H1 (cell line): ENCODE results near the gene CCDC86. TPM values are rescaled to one million over a fixed set of nuclear protein-coding genes. Genes with fewer than 3 reads are reported as not detected.

Source experiments
- CTCF ChIA-PET: fragments of 300-600 bp; sonication (Branson Sonifier 250); formaldehyde crosslinking; loops from one replicate; lab custom pipeline; 2021; ENCODE audit not compliant: partially characterized antibody; lab: Charles Lee
- POLR2A ChIA-PET: fragments of 300-600 bp; sonication (Branson Sonifier 250); formaldehyde crosslinking; loops from one replicate; lab custom pipeline; 2021; ENCODE audit warnings: inconsistent platforms; ENCODE audit not compliant: partially characterized antibody; lab: Charles Lee
- DNase-seq, 2 experiments: peaks; one replicate each; pipeline versions ENCODE4 v3.0.0 to v3.0.0-alpha.2; 2010 to 2022; ENCODE audit warnings: low spot score in 2 of 2, low read depth in 1 of 2, mixed read lengths in 1 of 2
- FAIRE-seq: peaks from 2 replicates; lab custom pipeline; 2011; peaks lifted over from hg19 to GRCh38; lab: Jason Lieb, UNC
- H2AFZ ChIP-seq: 2 replicates; pipeline ENCODE4 v1.8.1; 2012; ENCODE audit warnings: low read length, inconsistent platforms
- H2AK5ac ChIP-seq: 2 replicates; pipeline ENCODE4 v1.6.1; 2013; ENCODE audit warnings: low read depth, low read length
- H2BK120ac ChIP-seq: replicated peaks from 2 replicates; pipeline ENCODE3; 2013; ENCODE audit warnings: low read depth, low read length, inconsistent platforms
- H2BK12ac ChIP-seq: 2 replicates; pipeline ENCODE4 v1.6.1; 2013; ENCODE audit warnings: low read depth, low read length
- H2BK15ac ChIP-seq: 2 replicates; pipeline ENCODE4 v1.6.1; 2013; ENCODE audit warnings: low read length
- H2BK20ac ChIP-seq: 2 replicates; pipeline ENCODE4 v1.6.1; 2013; ENCODE audit warnings: low read length
- H2BK5ac ChIP-seq: 2 replicates; pipeline ENCODE4 v1.6.1; 2013; ENCODE audit warnings: low read depth, low read length
- H3K14ac ChIP-seq: 2 replicates; pipeline ENCODE4 v1.6.1; 2013; ENCODE audit warnings: inconsistent platforms; ENCODE audit not compliant: insufficient read length
- H3K18ac ChIP-seq: 2 replicates; pipeline ENCODE4 v1.6.1; 2013; ENCODE audit warnings: low read length; ENCODE audit errors: extremely low read depth
- H3K23ac ChIP-seq: 2 replicates; pipeline ENCODE4 v1.6.1; 2013; ENCODE audit warnings: inconsistent platforms; ENCODE audit not compliant: insufficient read length
- H3K23me2 ChIP-seq: 2 replicates; pipeline ENCODE4 v1.6.1; 2013; ENCODE audit warnings: low read depth, low read length
- H3K27ac ChIP-seq: 2 replicates; pipeline ENCODE4 v1.6.1; 2011; ENCODE audit warnings: low read depth, low read length, inconsistent platforms
- H3K27me3 ChIP-seq, 4 experiments: replicated peaks in 1 of 4; 1 replicate in 1 of 4; 2 replicates in 3 of 4; pipeline versions ENCODE4 v1.6.1 to v1.8.1; 2011 to 2013; ENCODE audit warnings: low read length in 3 of 4, mild to moderate bottlenecking in 3 of 4, inconsistent platforms in 2 of 4, mixed read lengths in 2 of 4, moderate library complexity in 1 of 4; ENCODE audit not compliant: control insufficient read depth in 3 of 4, insufficient read depth in 3 of 4; ENCODE audit errors: extremely low read depth in 1 of 4
- H3K36me3 ChIP-seq, 4 experiments: 2 replicates each; pipeline versions ENCODE4 v1.6.1 to v1.8.1; 2011 to 2013; ENCODE audit warnings: mild to moderate bottlenecking in 4 of 4, low read length in 3 of 4, moderate library complexity in 2 of 4, control low read depth in 1 of 4, inconsistent platforms in 1 of 4; ENCODE audit not compliant: insufficient read depth in 4 of 4, control insufficient read depth in 2 of 4
- H3K4ac ChIP-seq: replicated peaks from 2 replicates; pipeline ENCODE3; 2013; ENCODE audit warnings: low read length, low read depth, mixed read lengths, inconsistent platforms; ENCODE audit not compliant: insufficient read length
- H3K4me1 ChIP-seq, 4 experiments: replicated peaks in 1 of 4; 1 replicate in 1 of 4; 2 replicates in 3 of 4; pipeline versions ENCODE4 v1.6.1 to v1.8.1; 2011 to 2013; ENCODE audit warnings: low read length in 3 of 4, inconsistent platforms in 2 of 4, mixed read lengths in 1 of 4; ENCODE audit not compliant: insufficient read depth in 4 of 4, control insufficient read depth in 3 of 4
- H3K4me2 ChIP-seq, 2 experiments: 2 replicates each; pipeline versions ENCODE4 v1.6.1 to v1.8.1; 2011 to 2013; ENCODE audit warnings: low read depth in 2 of 2, low read length in 2 of 2, control low read depth in 1 of 2, inconsistent platforms in 1 of 2, mild to moderate bottlenecking in 1 of 2; ENCODE audit not compliant: insufficient read depth in 1 of 2
- H3K4me3 ChIP-seq, 4 experiments: fragments of 200-600, 300-600 bp in 1 of 4; sonication (generic), shearing (Covaris generic), sonication (Bioruptor Twin) in 1 of 4; 2 replicates each; pipeline versions ENCODE4 v1.5.1 to v1.8.1; 2011 to 2016; ENCODE audit warnings: low read length in 4 of 4, low read depth in 3 of 4, control low read depth in 2 of 4, inconsistent platforms in 2 of 4, mild to moderate bottlenecking in 2 of 4, mixed read lengths in 1 of 4, moderate library complexity in 1 of 4; ENCODE audit not compliant: insufficient read depth in 2 of 4; ENCODE audit errors: extremely low read depth in 1 of 4
- H3K56ac ChIP-seq: replicated peaks from 2 replicates; pipeline ENCODE3; 2013; ENCODE audit warnings: low read depth, mild to moderate bottlenecking, mixed read lengths, low read length, inconsistent platforms; ENCODE audit not compliant: insufficient read length
- H3K79me1 ChIP-seq: 2 replicates; pipeline ENCODE4 v1.6.1; 2013; ENCODE audit warnings: low read depth, low read length, control low read depth
- H3K79me2 ChIP-seq, 2 experiments: 2 replicates each; pipeline versions ENCODE4 v1.6.1 to v1.8.1; 2012 to 2013; ENCODE audit warnings: low read length in 2 of 2, mild to moderate bottlenecking in 2 of 2, inconsistent platforms in 1 of 2; ENCODE audit not compliant: insufficient read depth in 2 of 2, control insufficient read depth in 1 of 2
- H3K9ac ChIP-seq, 4 experiments: replicated peaks in 1 of 4; 1 replicate in 1 of 4; 2 replicates in 3 of 4; pipeline versions ENCODE4 v1.6.1 to v1.8.1; 2011 to 2013; ENCODE audit warnings: low read depth in 3 of 4, low read length in 3 of 4, control low read depth in 2 of 4, mild to moderate bottlenecking in 2 of 4, moderate library complexity in 2 of 4, inconsistent platforms in 1 of 4; ENCODE audit errors: extremely low read depth in 1 of 4
- H3K9me3 ChIP-seq, 2 experiments: 2 replicates each; pipeline versions ENCODE4 v1.6.1 to v1.8.1; 2012 to 2013; ENCODE audit warnings: mild to moderate bottlenecking in 2 of 2, moderate library complexity in 2 of 2, control low read depth in 1 of 2, inconsistent platforms in 1 of 2, low read depth in 1 of 2, low read length in 1 of 2, mixed read lengths in 1 of 2; ENCODE audit not compliant: insufficient read depth in 2 of 2
- H4K20me1 ChIP-seq, 2 experiments: replicated peaks in 1 of 2; 2 replicates each; pipeline versions ENCODE3 to v1.8.1; 2011 to 2013; ENCODE audit warnings: inconsistent platforms in 2 of 2, low read length in 2 of 2, mild to moderate bottlenecking in 1 of 2; ENCODE audit not compliant: insufficient read depth in 2 of 2, control insufficient read depth in 1 of 2
- H4K5ac ChIP-seq: 2 replicates; pipeline ENCODE4 v1.6.1; 2013; ENCODE audit warnings: low read length, low read depth, mixed read lengths, inconsistent platforms; ENCODE audit not compliant: insufficient read length
- H4K8ac ChIP-seq: 2 replicates; pipeline ENCODE4 v1.8.0; 2013; ENCODE audit warnings: mild to moderate bottlenecking, moderate library complexity, low read length, inconsistent platforms; ENCODE audit not compliant: insufficient read depth; ENCODE audit errors: extremely low read depth
- H4K91ac ChIP-seq: replicated peaks from 2 replicates; pipeline ENCODE3; 2013; ENCODE audit warnings: low read length, mixed read lengths, inconsistent platforms; ENCODE audit not compliant: insufficient read length
- E2F6 ChIP-seq: IDR thresholded peaks from 2 replicates; pipeline ENCODE4 v1.6.1; 2012; ENCODE audit warnings: inconsistent platforms
- JUND ChIP-seq: IDR thresholded peaks from 2 replicates; pipeline ENCODE4 v1.6.1; 2011; ENCODE audit warnings: mild to moderate bottlenecking, improper control_type of control experiment, low read length
- POLR2AphosphoS5 ChIP-seq: IDR thresholded peaks from 2 replicates; pipeline ENCODE4 v1.6.1; 2011; ENCODE audit warnings: low read depth, low read length
- RAD21 ChIP-seq, 2 experiments: IDR thresholded peaks in 1 of 2; conservative IDR thresholded peaks in 1 of 2; 2 replicates each; pipeline ENCODE4 v1.6.1; 2011; ENCODE audit warnings: low read depth in 2 of 2, low read length in 2 of 2, improper control_type of control experiment in 1 of 2, inconsistent platforms in 1 of 2, mild to moderate bottlenecking in 1 of 2, moderate library complexity in 1 of 2
- TAF7 ChIP-seq: optimal IDR thresholded peaks from 2 replicates; pipeline ENCODE3; 2011; ENCODE audit warnings: low read depth, mild to moderate bottlenecking, inconsistent platforms, low read length, moderate library complexity, borderline replicate concordance
- WGBS, 2 experiments: shearing (Covaris generic) in 1 of 2; methylation state at CpG; one replicate each; pipeline versions ENCODE4 v1.1.6 to v1.1.7; 2013 to 2015; ENCODE audit warnings: low lambda C conversion rate in 2 of 2, mixed read lengths in 2 of 2, inconsistent platforms in 1 of 2, low coverage in 1 of 2, missing lambda C conversion rate in 1 of 2; ENCODE audit not compliant: insufficient replicate concordance in 2 of 2, insufficient coverage in 1 of 2, insufficient read length in 1 of 2; ENCODE audit errors: extremely low coverage in 1 of 2, missing lambda C conversion rate in 1 of 2; 5-methylcytosine and 5-hydroxymethylcytosine counted together
- polyA plus RNA-seq, 7 experiments: library from polyadenylated mRNA; depleted of rRNA in 3 of 7; stranded (reverse) in 5 of 7; unstranded in 2 of 7; fragments of >200 nt in 5 of 7; fragments of 200-250 nt in 2 of 7; gene quantifications; 1 replicate in 5 of 7; 2 replicates in 1 of 7; 4 replicates in 1 of 7; pipeline versions ENCODE4 v1.2.1 to v1.2.3, GENCODE V29; 2011 to 2013; ENCODE audit warnings: missing spikeins in 2 of 7, mixed read lengths in 2 of 7
- total RNA-seq: library from RNA; stranded (reverse); fragmentation: NEBNext Ultra II Directional; extraction: Animal tissue kit (Norgen Biotek cat#: 25700); gene quantifications from 2 replicates; pipeline ENCODE4 v1.2.1, GENCODE V29; 2021
- TF ChIP-seq, protein P1 (sequence below): IDR thresholded peaks from 2 replicates; pipeline ENCODE4 v1.6.1; 2012; ENCODE audit warnings: low read length, inconsistent platforms

The CCDC86 gene
- total and polyA plus RNA-seq, 2 of the 8 experiments (the other 6 are each of a cell fraction or from before 2014, with no cell fraction given): 37.7 to 76.4 TPM

DNA sequence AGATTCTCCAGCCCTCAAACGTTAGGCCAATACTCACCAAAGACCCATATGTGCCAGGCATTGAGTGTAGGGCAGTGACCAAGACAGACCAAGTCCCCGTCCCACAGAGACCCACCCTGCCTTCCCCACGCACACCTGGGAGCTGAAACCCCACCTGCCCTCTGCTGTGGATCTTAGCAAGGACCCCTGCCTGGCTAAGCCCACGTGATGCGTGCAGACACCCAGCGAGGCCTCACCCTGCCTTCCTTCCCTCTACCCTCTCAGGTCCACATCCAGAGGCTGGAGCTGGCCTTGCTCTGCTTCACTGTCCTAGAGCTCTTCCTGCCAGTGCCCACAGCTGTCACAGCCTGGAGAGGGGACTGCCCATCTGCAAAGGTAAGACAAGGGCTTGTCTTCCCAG, 46.6 kb upstream of the CCDC86 start:
- no peaks in the 10 kb centered on the region for H3K23me2 ChIP-seq
- no peak overlapping the region for H2AK5ac ChIP-seq
- WGBS, 2 experiments: 70% methylated on average over 6 of the region's 6 CpGs; no CpG with 5 or more reads in 1 of the 2 experiments
- no peaks in the 10 kb centered on the region for H3K79me1 ChIP-seq
- H3K36me3 ChIP-seq: no peaks in the 10 kb centered on the region
- CTCF ChIA-PET: interaction anchor here (1.0 to 2.1 kb wide), 2 partner anchors 18 to 33 kb away, joined by 3 to 7 read pairs; no protein-coding TSS in a partner anchor
- POLR2A ChIA-PET: no interaction called here
- H4K8ac ChIP-seq: no peak overlapping the region
- H3K79me2 ChIP-seq: no peaks in the 10 kb centered on the region
- H2BK12ac ChIP-seq: no peak overlapping the region
- no peak overlapping the region for H2BK15ac ChIP-seq
- H4K20me1 ChIP-seq: no peaks in the 10 kb centered on the region
- no peak overlapping the region for H3K27ac ChIP-seq
- H3K4me1 ChIP-seq: no peaks in the 10 kb centered on the region
- H3K18ac ChIP-seq: no peak overlapping the region
- H4K5ac ChIP-seq: no peak overlapping the region
- H2BK120ac ChIP-seq: no peak overlapping the region
- no peak overlapping the region for H3K23ac ChIP-seq
- peaks cover 32 to 48% of the 10 kb centered on the region in 2 experiments for H3K9me3 ChIP-seq
- no peak overlapping the region for H3K14ac ChIP-seq
- H2BK5ac ChIP-seq: no peak overlapping the region
- no peaks in the 10 kb centered on the region; a peak in 2 of 7 replicates for H3K27me3 ChIP-seq
- DNase-seq (no peak), FAIRE-seq (no peak)
- no peak overlapping the region for H4K91ac ChIP-seq
- no peak overlapping the region for H3K4ac ChIP-seq
- no peak overlapping the region for H3K9ac ChIP-seq
- H3K4me2 ChIP-seq: no peak overlapping the region
- H3K4me3 ChIP-seq: no peak overlapping the region
- H3K56ac ChIP-seq: no peak overlapping the region
- H2AFZ ChIP-seq: no peak overlapping the region
- no peak overlapping the region for H2BK20ac ChIP-seq
- TF ChIP-seq, protein P1, sequence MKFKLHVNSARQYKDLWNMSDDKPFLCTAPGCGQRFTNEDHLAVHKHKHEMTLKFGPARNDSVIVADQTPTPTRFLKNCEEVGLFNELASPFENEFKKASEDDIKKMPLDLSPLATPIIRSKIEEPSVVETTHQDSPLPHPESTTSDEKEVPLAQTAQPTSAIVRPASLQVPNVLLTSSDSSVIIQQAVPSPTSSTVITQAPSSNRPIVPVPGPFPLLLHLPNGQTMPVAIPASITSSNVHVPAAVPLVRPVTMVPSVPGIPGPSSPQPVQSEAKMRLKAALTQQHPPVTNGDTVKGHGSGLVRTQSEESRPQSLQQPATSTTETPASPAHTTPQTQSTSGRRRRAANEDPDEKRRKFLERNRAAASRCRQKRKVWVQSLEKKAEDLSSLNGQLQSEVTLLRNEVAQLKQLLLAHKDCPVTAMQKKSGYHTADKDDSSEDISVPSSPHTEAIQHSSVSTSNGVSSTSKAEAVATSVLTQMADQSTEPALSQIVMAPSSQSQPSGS: no peak
- no peak for TF ChIP-seq TAF7
- TF ChIP-seq RAD21 (IDR thresholded peaks at IDR 0.05 in 1 of 2, conservative IDR thresholded peaks at IDR 0.05 in 1 of 2; ENCODE audit: low read depth in 2 of 2, low read length in 2 of 2): no peak
- no peak for TF ChIP-seq POLR2AphosphoS5
- no peak for TF ChIP-seq E2F6
- no peak for TF ChIP-seq JUND
